ENCODE measurements around the gene CIITA.

The CIITA gene

GRCh38 chr16:10957771-10958482, 80.9 kb downstream of the CIITA start:
- DNase-seq, result no peak

GRCh38 chr16:10959161-10959560, 82.2 kb downstream of the CIITA start:
- no peak for DNase-seq

- no peak for DNase-seq
These were observed 84.2 kb downstream of the CIITA start for GRCh38 chr16:10961231-10961630.

GRCh38 chr16:10964039-10964890, 87.3 kb downstream of the CIITA start:
- DNase-seq, result peak; percentile 78 to 81

- DNase-seq, result peak; percentile 57 to 77
These were observed 87.9 kb downstream of the CIITA start for GRCh38 chr16:10964891-10965326.

GRCh38 chr16:10965440-10966061, 88.5 kb downstream of the CIITA start:
- peak in 1 of 2 donors; percentile 34 for DNase-seq

GRCh38 chr16:10966129-10966528, 89.1 kb downstream of the CIITA start:
- DNase-seq, result no peak

- DNase-seq, result peak in 1 of 2 donors; percentile 23
These were observed 89.6 kb downstream of the CIITA start for GRCh38 chr16:10966559-10966958.

- DNase-seq, result no peak
These were observed 91.0 kb downstream of the CIITA start for GRCh38 chr16:10967986-10968385.

- no peak for DNase-seq
These were observed 91.5 kb downstream of the CIITA start for GRCh38 chr16:10968498-10968897.

- no peak for DNase-seq
These were observed 92.6 kb downstream of the CIITA start for GRCh38 chr16:10969615-10970014.

GRCh38 chr16:10970065-10970464, 93.1 kb downstream of the CIITA start:
- no peak for DNase-seq

- peak; percentile 34 to 68 for DNase-seq
These were observed 94.6 kb downstream of the CIITA start for GRCh38 chr16:10971560-10971961.

- DNase-seq, result no peak
These were observed 95.3 kb downstream of the CIITA start for GRCh38 chr16:10972108-10972818.

- DNase-seq, result no peak
These were observed 95.9 kb downstream of the CIITA start for GRCh38 chr16:10972819-10973464.

- no peak for DNase-seq
These were observed 99.6 kb downstream of the CIITA start for GRCh38 chr16:10976634-10977033.

GRCh38 chr16:10978124-10978523, 101.1 kb downstream of the CIITA start:
- no peak for DNase-seq

- DNase-seq, result no peak
These were observed 102.0 kb downstream of the CIITA start for GRCh38 chr16:10978871-10979446.

- DNase-seq, result no peak
These were observed 103.0 kb downstream of the CIITA start for GRCh38 chr16:10979717-10980601.

GRCh38 chr16:10980813-10981212, 103.8 kb downstream of the CIITA start:
- no peak for DNase-seq

GRCh38 chr16:10981697-10982216, 104.8 kb downstream of the CIITA start:
- peak; percentile 29 to 30 for DNase-seq

All from CD4-positive, alpha-beta T cell treated with Interleukin-4 for 1 hour (primary cell).